HepG2 (cell line): ENCODE measurements around the gene SLC25A38. TPM values are rescaled to one million over a fixed set of nuclear protein-coding genes. Genes with fewer than 3 reads are reported as not detected.

Experiments
- DMTF1 ChIP-seq: sonication (generic); formaldehyde crosslinking; IDR thresholded peaks from 2 replicates; pipeline ENCODE4 v1.4.0; 2020; ENCODE audit warnings: mild to moderate bottlenecking, missing genetic modification reagents
- HNF1B ChIP-seq: sonication (generic); formaldehyde crosslinking; IDR thresholded peaks from 2 replicates; pipeline ENCODE4 v1.5.1; 2020; ENCODE audit warnings: mild to moderate bottlenecking, moderate library complexity, missing genetic modification reagents
- NFAT5 ChIP-seq: sonication (generic); formaldehyde crosslinking; IDR thresholded peaks from 2 replicates; pipeline ENCODE4 v1.4.0; 2020; ENCODE audit warnings: missing genetic modification reagents
- SNAPC2 ChIP-seq: sonication (generic); formaldehyde crosslinking; IDR thresholded peaks from 2 replicates; pipeline ENCODE4 v1.8.1; 2022; ENCODE audit warnings: mild to moderate bottlenecking, missing genetic modification reagents
- SRSF1 ChIP-seq: fragments of 200-400 bp; formaldehyde crosslinking; optimal IDR thresholded peaks from 2 replicates; pipeline ENCODE3; 2017; ENCODE audit warnings: mild to moderate bottlenecking, low read depth, low read length, moderate library complexity
- ZIK1 ChIP-seq: sonication (generic); formaldehyde crosslinking; IDR thresholded peaks from 2 replicates; pipeline ENCODE4 v1.5.0; 2020; ENCODE audit warnings: mild to moderate bottlenecking, low read depth, missing genetic modification reagents, borderline replicate concordance
- ZSCAN12 ChIP-seq: sonication (generic); formaldehyde crosslinking; IDR thresholded peaks from 2 replicates; pipeline ENCODE4 v1.9.0; 2021; ENCODE audit warnings: mild to moderate bottlenecking, missing genetic modification reagents
- polyA plus RNA-seq, 8 experiments: library from polyadenylated mRNA; depleted of rRNA in 3 of 8; stranded (reverse) in 7 of 8; unstranded in 1 of 8; fragments of >200 nt; fragmentation: Illumina TruSeq in 4 of 8; extraction: Trizol in 4 of 8; gene quantifications; 2 replicates each; pipeline versions ENCODE4 v1.2.1 to v1.2.3, GENCODE V29; 2011 to 2016; ENCODE audit warnings: low read depth in 4 of 8, missing spikeins in 1 of 8, mixed read lengths in 1 of 8; ENCODE audit not compliant: insufficient read depth in 1 of 8
- total RNA-seq, 5 experiments: library from RNA; depleted of rRNA; stranded (reverse); fragments of >200 nt; fragmentation: Illumina TruSeq; extraction: Trizol; gene quantifications; 2 replicates each; pipeline ENCODE4 v1.2.3, GENCODE V29; 2016; ENCODE audit warnings: low read depth in 1 of 5

SLC25A38 gene
- total and polyA plus RNA-seq, 2 of the 13 experiments (the other 11 are each of a cell fraction or from before 2014, with no cell fraction given) = 32.5 to 35.4 TPM

DNA sequence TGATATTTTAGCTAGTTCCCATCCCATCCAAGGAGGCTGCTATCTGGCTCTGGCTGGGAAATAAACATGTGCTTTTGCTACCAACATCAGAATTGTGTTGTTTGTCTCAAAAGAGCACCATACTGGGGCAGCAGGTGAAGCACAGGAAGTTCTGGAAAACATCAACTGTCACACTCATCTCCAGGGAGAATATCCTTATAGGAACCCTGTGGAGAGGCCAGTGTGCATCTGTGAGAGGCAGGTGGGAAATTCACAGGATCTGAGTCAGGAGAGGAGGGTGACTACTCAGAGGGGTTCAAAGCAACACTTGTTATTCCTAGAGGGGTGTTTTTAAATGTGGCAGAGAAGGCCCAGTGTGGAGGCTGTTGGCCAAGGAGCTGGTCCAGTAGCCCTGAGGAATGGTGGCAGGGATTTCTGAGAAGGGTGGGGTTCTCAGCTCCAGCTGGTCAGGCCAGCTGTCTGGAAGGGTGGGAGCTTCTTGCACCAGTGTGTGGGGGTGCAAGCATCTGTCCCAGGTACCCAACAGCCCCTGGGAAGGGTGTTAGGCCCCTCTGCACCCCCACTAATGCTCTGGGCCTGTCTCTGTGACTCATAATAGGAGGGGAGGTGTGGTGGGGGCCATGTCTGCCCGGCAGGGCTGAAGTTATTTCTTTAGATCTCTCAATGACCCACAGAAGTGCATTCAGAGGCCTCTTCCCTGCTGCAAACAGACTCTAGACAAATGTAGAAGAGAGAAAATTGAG, 52.0 kb downstream of the SLC25A38 start (continued):
- no peak for TF ChIP-seq NFAT5 (CRISPR knock-in tag)
- TF ChIP-seq SRSF1 = no peak
- TF ChIP-seq HNF1B = no peak
- no peak for TF ChIP-seq SNAPC2 (CRISPR knock-in tag)
- no peak for TF ChIP-seq DMTF1 (CRISPR knock-in tag)
- TF ChIP-seq ZSCAN12 (CRISPR knock-in tag) = no peak
- TF ChIP-seq ZIK1 = no peak
